ENCODE results near the gene AATF. TPM values are rescaled to one million over a fixed set of nuclear protein-coding genes. Genes with fewer than 3 reads are reported as not detected.

Gene AATF
- total RNA-seq, 1 donor from 2014 or later, result 48.0 TPM

DNA sequence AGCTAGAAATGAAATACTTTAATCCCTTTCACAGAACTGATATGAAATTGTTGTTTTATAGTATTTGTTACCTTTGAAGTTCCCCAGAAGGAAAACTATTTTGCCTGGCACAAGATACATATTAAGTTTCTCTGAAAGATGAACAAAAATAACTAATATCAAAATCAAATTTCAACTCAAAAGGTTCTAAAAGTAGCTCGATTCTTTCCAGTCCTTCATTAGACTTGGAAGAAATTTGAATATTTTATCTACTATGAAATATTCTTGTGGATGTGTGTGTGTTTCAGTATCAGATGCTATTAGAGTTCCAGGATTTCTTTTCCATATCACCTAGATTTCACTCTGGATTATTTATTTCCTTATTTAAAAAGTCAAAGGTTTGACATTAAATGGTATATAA, 3.6 kb upstream of the AATF start:
- H3K4me3 Mint-ChIP-seq, result no peak overlapping the region
- H3K9me3 Mint-ChIP-seq, result no peaks in the 10 kb centered on the region
- no peak for DNase-seq (ENCODE audit: extremely low spot score, unreplicated experiment)
- H3K4me1 Mint-ChIP-seq (ENCODE audit: unreplicated experiment), result peaks cover 19% of the 10 kb centered on the region
- H3K27ac Mint-ChIP-seq, result peak overlapping the region; percentile 48
- TF ChIP-seq, protein P1, sequence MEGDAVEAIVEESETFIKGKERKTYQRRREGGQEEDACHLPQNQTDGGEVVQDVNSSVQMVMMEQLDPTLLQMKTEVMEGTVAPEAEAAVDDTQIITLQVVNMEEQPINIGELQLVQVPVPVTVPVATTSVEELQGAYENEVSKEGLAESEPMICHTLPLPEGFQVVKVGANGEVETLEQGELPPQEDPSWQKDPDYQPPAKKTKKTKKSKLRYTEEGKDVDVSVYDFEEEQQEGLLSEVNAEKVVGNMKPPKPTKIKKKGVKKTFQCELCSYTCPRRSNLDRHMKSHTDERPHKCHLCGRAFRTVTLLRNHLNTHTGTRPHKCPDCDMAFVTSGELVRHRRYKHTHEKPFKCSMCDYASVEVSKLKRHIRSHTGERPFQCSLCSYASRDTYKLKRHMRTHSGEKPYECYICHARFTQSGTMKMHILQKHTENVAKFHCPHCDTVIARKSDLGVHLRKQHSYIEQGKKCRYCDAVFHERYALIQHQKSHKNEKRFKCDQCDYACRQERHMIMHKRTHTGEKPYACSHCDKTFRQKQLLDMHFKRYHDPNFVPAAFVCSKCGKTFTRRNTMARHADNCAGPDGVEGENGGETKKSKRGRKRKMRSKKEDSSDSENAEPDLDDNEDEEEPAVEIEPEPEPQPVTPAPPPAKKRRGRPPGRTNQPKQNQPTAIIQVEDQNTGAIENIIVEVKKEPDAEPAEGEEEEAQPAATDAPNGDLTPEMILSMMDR (conservative IDR thresholded peaks at IDR 0.05), result no peak
- H3K36me3 Mint-ChIP-seq, result peaks cover 7% of the 10 kb centered on the region
- peaks cover 74% of the 10 kb centered on the region for H3K27me3 Mint-ChIP-seq

DNA sequence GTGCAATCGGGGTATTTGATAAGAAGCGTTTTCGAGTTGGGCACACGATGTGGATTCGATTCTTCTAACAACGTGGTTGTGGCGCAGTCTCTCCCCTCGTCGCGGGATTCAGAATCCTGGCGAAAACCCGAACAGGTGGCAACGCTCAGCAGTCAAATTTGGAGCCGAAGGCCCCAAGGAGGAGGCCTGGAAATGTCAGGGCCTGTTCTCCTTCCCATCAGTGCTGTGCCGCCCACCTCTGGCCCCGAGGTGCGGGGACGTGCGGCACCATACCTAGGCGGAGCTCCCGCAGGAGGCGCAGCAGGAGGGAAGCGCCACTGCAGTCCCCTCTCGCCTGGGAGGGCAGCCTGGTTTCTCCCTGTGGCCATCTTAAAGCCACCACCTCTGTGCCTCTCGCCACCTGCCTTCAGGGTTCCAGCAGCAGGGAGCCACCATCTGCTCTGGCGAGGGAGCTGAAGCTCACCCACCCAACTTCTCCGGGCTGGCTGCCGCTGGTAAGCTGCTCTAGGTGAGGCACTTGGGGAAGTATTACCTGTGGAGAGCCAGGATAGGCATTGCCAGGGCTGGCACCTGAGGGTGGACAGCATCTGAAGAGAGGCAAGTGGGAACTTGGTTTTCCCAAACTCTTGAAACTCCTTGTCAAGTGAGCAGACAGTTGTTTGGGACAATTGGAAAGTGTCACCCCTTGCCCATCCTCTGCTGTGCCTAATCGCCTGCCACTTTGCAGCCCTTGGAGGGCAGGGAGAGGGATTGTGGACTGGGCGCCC, 2.6 kb upstream of the AATF start:
- peaks cover 26% of the 10 kb centered on the region for H3K4me1 Mint-ChIP-seq (ENCODE audit: unreplicated experiment)
- no peak for DNase-seq (ENCODE audit: extremely low spot score, unreplicated experiment)
- peaks cover 64% of the 10 kb centered on the region for H3K27me3 Mint-ChIP-seq
- H3K27ac Mint-ChIP-seq, result no peak overlapping the region
- no peak overlapping the region for H3K4me3 Mint-ChIP-seq
- peaks cover 12% of the 10 kb centered on the region for H3K36me3 Mint-ChIP-seq
- H3K9me3 Mint-ChIP-seq, result no peaks in the 10 kb centered on the region
- TF ChIP-seq, protein P1 (conservative IDR thresholded peaks at IDR 0.05), result no peak

DNA sequence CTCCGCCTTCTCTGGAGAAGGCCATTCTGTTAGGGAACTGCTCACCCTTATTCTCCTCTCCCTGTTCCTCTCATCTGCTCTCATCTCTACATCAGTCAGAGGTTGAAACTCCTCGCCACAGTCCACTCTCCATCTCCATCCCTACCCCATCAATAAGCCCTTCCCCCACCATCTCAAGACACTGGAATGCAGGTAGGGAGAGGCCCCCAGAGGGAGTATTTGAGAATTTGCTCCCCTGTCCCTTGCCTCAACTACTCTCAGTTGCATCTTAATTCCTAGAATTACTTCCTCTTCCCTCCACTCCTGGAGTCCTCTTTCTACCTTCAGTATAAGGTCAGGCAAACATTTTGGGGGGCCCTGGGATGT, 2.0 kb upstream of the AATF start:
- Mint-ChIP-seq H3K4me1 (ENCODE audit: unreplicated experiment) (peaks cover 22% of the 10 kb centered on the region), H3K27me3 (peaks cover 59% of the 10 kb centered on the region), H3K9me3 (no peaks in the 10 kb centered on the region), H3K4me3 (no peak overlapping the region), H3K27ac (no peak overlapping the region), H3K36me3 (peaks cover 12% of the 10 kb centered on the region)
- TF ChIP-seq, protein P1 (conservative IDR thresholded peaks at IDR 0.05), result no peak
- no peak for DNase-seq (ENCODE audit: extremely low spot score, unreplicated experiment)

DNA sequence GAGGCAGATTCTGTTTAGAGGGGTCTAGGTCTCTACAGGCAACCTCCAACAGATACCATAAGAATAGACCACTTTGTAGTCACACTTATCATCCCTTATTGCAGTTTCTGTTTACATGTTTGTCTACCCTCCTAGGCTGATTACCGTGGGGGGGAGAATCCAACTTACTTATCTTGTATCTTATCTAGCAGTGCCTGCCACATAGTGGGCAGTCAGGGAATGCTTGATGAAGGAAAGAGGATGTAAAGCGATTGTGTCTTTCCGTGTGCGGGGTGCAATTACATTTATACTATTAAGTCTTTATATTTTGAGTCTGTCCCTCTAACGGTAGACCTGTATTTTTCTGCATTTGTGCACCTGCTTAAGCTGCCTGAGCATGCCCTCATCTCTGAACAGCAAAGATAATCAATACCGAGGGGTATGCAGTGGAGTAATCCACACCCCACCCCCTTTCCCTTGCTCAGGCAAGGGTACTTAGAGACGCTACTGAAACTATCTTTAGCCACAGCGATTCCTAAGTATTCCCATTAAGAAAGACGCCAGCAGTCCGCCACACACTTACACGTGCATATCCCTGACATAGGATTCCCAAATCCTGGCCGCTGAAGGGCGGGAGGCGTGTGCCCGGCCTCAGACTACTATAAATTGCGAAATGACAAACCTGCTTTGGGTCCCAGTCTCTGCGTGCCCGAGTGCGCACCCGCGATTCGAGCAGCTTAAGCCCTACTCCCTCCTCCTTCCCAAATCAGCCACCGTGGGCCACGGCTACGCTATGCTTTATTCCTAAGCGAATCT, 635 bp upstream of the AATF start:
- Mint-ChIP-seq H3K4me3 (peak overlapping the region; percentile 98), H3K27ac (peak overlapping the region; percentile 86), H3K4me1 (ENCODE audit: unreplicated experiment) (peaks cover 27% of the 10 kb centered on the region), H3K27me3 (peaks cover 55% of the 10 kb centered on the region), H3K36me3 (peaks cover 25% of the 10 kb centered on the region), H3K9me3 (no peaks in the 10 kb centered on the region)
- no peak for DNase-seq (ENCODE audit: extremely low spot score, unreplicated experiment)
- TF ChIP-seq, protein P1 (conservative IDR thresholded peaks at IDR 0.05), result no peak

DNA sequence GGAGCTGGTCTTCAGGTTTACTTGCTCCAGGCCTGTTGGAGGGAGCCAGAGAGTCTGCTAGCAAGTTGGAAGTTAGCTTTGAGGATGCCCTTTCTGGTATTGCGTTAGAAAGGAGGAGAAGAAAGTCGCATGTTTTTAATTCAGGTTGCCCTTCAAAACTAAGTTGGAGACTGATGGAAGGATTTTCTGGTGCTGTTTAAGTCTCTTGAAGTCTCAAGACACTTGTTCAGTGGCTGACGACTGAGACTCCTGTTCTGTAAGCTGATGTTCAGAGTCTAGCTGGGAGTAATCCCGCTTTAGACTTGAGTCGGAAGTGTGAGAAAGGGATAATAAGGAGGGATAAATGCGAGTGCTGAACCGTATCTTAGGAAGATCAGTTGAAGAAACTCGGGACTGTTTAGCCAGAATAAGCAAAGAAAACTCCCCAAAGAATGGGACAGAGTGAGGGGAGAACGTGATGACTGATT, 740 bp downstream of the AATF start:
- H3K4me3 Mint-ChIP-seq, result peak overlapping the region; percentile 98
- H3K27ac Mint-ChIP-seq, result peak overlapping the region; percentile 86
- TF ChIP-seq, protein P1 (conservative IDR thresholded peaks at IDR 0.05), result no peak
- no peak for DNase-seq (ENCODE audit: extremely low spot score, unreplicated experiment)
- no peaks in the 10 kb centered on the region for H3K9me3 Mint-ChIP-seq
- peaks cover 41% of the 10 kb centered on the region for H3K27me3 Mint-ChIP-seq
- H3K4me1 Mint-ChIP-seq (ENCODE audit: unreplicated experiment), result peaks cover 27% of the 10 kb centered on the region
- peaks cover 29% of the 10 kb centered on the region for H3K36me3 Mint-ChIP-seq
